ENCODE measurements around the gene DSCAM. TPM values are rescaled to one million over a fixed set of nuclear protein-coding genes. Genes with fewer than 3 reads are reported as not detected.

Gene DSCAM
- total RNA-seq, 1 experiment from 2014 or later: not detected

DNA sequence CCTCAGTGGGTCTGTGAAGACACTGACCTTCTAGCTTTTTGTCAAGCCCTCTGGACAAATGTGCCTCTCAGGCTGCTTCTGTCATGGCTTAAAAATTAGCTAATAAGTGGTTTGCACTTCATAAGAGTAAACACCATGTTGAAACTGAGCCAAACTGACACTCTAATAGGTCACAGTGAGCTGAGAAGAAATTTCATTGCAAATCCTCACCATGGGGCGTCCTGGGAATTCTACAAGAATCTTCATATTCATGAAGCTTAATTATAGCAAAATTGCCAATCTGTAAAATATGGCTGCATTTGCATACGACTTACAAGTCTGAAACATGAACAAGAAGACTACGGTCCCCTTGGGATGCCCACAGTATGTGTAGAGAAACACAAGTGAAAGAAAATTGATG, 188.6 kb downstream of the DSCAM start:
- DNase-seq (ENCODE audit: low read depth): no peak

DNA sequence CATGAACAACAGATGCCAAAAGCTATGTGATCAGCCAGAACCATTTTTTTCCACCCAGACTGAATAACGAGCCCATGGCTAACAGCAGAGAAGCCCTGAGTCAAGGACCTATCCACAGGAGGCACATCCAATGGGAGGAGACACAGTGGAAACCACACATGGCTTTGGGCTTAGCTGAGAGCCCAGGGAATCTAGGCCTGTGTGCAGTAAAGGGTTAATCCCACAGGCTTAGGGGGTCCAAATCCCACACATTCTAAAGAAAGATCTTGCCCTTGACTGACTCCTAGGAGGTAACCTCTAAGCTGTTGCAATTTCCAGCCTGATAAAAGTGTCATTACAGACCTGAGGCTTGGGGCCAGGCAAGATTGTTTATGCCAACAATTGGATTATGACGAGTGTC, 194.5 kb downstream of the DSCAM start:
- no peak for DNase-seq (ENCODE audit: low read depth)

GRCh38 chr21:40647706-40648105, 199.3 kb downstream of the DSCAM start:
- DNase-seq (ENCODE audit: low read depth): no peak

DNA sequence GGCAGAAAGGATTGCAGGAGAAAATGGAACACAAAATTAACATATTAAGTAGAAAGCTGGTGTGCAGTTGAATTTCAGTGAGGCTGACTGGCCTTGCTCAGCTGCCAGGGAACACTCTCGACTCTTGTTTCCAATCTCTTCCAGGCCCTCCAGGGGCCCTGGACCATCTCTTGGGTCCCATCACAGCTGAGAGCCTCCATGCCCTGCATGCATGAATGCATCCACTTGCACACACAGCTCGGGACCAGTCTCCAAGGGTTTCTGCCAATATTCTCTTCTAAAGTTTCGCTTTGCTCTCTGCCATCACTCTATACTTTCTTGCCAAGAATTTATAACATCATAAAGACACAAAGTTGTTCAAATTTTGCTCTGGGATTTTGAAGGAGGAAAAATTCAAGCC, 200.3 kb downstream of the DSCAM start:
- no peak for DNase-seq (ENCODE audit: low read depth)

DNA sequence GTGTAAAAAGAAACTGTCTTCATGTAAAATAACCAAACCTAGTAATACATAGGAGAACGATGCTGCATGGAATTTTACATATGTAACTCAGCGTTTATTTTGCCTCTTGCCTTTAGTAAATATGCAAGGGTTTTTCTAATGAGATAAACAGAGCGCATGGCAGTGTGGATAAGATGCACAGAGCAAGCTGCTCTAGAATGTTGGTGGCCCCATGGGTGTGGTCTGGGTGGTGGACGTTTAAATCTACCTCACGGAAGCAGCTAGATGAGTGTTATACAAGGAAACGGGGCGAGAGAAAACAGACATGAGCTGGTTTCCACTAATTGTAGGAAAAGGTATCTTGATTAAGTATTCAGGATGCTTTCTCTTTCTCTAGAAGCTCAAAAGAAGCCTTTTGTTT, 205.9 kb downstream of the DSCAM start:
- DNase-seq (ENCODE audit: low read depth): no peak

GRCh38 chr21:40640266-40640789, 206.6 kb downstream of the DSCAM start:
- DNase-seq (ENCODE audit: low read depth): no peak

DNA sequence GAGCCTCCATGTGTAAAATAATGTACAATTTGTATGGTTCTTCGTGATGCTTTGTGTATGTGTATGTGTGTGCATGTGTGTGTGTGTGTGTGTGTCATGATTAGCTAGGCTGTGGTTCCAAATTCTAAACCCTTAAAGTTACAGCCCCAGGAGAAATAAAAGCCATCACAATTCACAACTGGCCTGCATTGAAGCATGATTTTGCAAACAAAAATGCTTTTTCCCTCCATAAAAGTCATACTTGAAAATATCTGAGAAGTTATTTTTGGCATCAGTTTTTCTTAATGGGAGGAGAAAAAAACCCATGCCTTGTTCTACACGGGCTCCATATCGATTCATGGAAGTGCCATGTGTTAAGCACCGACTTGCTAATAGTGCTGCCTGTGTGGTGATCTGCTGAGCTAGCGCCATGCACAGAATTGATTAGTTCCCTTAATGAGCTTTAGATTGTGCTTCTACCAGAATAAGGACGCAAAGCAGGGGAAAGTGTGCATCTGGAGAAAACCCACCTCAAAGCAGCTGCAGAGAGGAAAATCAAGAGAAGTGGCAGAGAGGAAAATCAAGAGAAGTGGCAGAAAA, 207.3 kb downstream of the DSCAM start:
- no peak for DNase-seq (ENCODE audit: low read depth)

DNA sequence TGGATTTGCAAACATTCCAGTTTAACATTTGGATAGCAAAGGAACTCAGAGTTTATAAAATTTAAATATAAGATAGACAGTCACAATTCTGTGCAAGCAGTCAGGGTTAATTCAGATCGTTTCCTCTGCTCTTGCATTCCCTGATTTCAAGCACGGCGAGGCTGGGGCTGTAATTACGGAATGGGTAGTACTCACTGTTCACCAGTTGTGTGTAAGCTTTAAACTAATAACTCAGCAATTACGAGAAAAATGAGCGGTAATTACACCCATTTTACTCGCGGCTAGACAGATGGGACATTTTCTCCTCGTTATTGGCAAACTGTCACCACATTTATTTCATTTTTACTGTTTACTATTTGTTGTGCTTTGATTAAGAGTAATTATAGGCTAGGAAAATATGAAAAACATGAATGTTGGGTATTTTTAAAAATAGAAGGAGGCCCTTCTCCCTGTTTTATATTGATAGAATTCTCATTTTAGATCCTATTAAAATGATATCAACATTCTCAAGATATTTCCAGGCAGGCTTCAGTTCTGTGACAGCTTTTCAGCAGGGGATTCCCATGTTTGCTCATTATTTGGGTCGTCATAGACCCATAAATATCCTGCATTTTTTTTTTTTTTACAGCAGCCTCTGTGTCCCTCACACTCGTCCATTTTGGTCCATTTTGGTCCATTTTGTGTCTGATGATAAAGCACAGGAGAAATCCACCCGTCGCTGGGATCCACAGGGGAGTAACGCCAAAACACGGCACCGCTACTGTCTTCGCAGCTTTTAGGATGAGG, 208.3 kb downstream of the DSCAM start:
- DNase-seq (ENCODE audit: low read depth): no peak

- no peak for DNase-seq (ENCODE audit: low read depth)
These were observed 210.9 kb downstream of the DSCAM start for GRCh38 chr21:40636026-40636425.

GRCh38 chr21:40635391-40635790, 211.6 kb downstream of the DSCAM start:
- no peak for DNase-seq (ENCODE audit: low read depth)

DNA sequence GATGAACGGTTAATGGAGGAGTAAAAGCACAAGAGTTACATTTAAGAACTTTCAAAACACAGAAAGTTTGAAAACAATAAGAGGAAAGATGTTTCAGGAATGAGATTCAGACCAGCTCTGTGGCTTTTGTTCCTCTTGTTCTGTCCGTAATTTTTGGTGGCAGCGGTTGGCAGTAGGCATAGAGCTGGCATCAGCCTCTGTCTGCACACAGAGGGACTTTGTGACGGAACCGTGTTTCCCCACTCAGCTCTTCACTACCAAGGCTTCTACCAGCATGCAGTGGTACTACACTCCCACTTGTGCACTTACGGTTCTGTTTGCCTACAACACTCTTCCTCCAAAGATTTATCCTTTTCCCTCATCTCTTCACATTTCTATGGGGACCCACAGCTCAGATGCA, 212.8 kb downstream of the DSCAM start:
- DNase-seq (ENCODE audit: low read depth): no peak

DNA sequence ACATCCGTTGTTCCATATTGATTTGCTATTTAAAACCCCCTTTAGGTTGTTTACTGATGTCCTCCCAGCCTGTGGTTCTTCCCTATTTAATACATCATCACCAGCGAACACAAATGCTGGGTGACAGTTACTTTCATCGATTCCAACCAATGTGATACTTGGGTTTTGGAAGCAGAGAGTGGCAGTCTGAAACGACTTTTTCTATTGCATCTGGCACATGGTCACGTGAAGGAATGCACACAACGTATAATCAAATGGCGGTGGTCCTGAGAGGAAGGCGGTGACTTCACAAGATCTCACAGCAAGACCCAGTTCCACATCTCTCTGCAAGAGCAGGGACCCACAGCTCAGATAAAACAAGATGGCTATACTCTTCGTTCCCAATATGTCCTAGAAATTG, 213.9 kb downstream of the DSCAM start:
- no peak for DNase-seq (ENCODE audit: low read depth)

GRCh38 chr21:40631211-40631610, 215.7 kb downstream of the DSCAM start:
- DNase-seq (ENCODE audit: low read depth): no peak

DNA sequence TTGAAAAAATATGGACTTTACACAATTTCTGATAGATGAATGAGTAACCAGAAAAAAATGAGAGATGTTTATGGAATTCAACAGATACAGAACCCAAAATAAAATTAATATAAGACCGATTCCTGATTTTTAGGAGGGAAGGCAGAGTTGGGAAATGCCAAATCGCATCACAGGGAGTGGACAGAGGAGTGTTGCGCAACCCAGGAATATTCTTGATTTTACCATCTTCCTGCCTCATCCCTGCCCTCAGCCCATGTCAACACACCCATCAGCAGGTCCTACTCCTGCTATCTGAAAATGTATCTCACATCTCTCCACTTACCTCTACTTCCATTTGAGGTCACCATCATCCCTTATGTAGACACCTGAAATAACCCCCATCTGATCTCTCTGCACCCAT, 221.0 kb downstream of the DSCAM start:
- DNase-seq (ENCODE audit: low read depth): no peak

DNA sequence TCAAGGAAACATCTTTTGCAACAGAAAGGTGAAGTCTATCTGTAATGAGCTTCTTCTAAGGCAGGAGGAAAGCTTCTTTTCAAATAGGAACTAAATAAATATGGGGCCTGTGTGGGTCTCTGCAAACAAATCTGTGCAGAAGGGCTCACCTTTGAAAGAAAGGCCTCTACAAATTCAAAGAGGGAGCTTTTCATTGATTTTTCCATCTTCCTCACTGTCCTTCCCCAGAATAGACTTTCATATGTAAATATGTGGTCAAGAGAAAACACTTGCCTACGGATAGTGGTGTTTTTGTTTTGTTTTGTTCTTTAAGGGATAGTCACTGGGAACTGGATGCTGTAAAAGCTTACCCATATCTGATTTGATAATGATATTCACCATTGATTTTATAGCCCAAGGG, 223.4 kb downstream of the DSCAM start:
- no peak for DNase-seq (ENCODE audit: low read depth)

DNA sequence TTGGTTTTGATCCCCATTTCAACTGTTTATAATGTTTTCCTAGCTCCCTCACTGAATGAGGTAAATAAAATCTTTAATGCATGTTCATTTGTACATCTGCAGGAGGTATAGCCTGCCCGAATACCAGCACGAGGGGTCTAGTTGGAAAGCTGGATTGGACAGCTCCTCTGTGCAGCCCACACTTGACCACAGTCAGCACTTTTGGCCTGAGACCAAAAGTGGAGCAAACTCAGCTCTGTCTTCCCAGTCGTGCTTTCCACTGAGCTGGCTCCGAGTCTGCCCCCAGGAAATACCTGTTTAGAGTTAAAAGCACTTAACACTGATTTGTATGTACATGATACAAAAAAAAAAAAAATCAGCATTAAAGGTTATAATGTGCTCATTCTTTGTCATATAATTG, 224.4 kb downstream of the DSCAM start:
- DNase-seq (ENCODE audit: low read depth): no peak

DNA sequence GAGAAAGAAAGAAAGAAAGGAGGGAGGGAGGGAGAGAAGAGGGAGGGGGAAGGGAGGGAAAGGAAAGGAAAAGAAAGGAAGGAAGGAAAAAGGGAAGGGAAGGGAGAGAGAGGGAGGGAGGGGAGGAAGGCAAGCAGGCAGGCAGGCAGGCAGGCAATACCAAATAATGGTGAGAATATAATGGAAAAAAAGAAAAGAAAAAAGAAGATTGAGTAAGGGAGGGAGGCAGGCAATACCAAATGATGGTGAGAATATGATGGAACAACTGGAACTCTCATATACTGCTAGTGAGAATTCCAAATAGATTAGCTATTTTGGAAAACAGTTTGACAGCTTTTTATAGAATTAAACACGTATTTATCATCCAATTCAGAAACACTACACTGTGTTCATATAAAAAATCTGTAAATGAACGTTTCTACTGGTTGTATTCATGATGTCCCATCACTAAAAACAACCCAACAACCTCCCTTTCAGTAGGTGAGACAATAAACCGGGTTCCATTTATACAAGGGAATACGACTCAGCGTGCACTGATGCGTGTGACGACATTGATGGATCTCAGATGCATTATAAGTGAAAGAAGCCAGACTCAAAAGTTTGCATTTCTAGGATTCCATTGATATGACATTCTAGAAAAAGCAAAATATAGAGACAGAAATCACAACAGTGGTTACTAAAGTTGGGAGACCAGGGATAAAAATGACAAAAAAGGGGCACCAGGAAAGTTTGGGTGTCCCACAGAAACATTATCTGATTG, 226.4 kb downstream of the DSCAM start:
- no peak for DNase-seq (ENCODE audit: low read depth)

DNA sequence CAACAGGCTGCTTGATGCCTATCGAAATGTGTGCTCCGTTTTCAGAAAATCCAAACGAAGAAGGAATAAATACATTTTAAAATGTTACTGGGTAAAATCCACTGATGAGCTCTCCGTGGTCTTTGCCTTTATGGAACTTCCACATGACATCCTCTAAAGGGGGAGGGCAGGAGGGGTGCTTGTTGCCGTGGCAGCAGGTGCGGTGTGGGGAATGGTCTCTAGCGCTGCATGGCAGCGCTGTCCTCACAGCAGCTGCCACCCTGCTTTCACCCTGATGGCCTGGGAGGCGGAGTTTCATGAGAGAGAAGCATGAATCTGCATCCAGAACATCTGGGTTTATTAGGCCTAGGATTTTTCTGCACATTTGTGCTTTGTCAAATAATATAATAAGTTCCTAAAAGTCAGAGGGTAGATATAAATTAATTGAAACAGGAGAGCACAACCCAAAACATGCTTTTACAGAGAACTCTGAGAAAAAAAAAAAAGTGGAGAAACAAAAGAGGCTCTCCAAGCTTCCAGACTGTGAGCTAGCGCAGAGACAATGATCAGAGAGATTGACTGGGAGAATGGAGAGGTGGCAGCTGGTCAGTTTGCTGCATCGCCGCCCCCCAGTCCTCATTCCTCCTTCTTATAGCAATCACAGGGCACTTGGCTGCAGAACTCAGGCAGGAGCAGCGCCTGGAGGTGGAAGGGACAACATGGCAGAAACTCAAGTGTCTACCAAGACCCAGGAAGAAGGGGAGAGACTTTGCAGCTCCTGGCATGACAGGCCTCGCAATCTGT, 228.6 kb downstream of the DSCAM start:
- no peak for DNase-seq (ENCODE audit: low read depth)

GRCh38 chr21:40616377-40616704, 230.6 kb downstream of the DSCAM start:
- no peak for DNase-seq (ENCODE audit: low read depth)

- no peak for DNase-seq (ENCODE audit: low read depth)
These were observed 231.2 kb downstream of the DSCAM start for GRCh38 chr21:40615505-40616376.

GRCh38 chr21:40613546-40614030, 233.4 kb downstream of the DSCAM start:
- DNase-seq (ENCODE audit: low read depth): no peak
